GM23338 (cell line): Measurements from ENCODE around the gene SLC12A5. TPM values are rescaled to one million over a fixed set of nuclear protein-coding genes. Genes with fewer than 3 reads are reported as not detected.

Experiments
- ATAC-seq: fragments of 200-7000 bp; cut with Tn5 transposase; 3 replicates; pipeline ENCODE4 v1.9.1; 2020
- DNase-seq: peaks from one replicate; pipeline ENCODE4 v3.0.0-alpha.2; 2015; ENCODE audit warnings: low spot score
- H2AFZ ChIP-seq: fragments of 200-600 bp; sonication (generic); 2 replicates; pipeline ENCODE4 v1.8.0; 2016; ENCODE audit warnings: antibody characterized with exemption, mild to moderate bottlenecking, moderate library complexity
- H3F3A ChIP-seq: fragments of 200-600 bp; sonication (generic); replicated peaks from 2 replicates; pipeline ENCODE4 v1.8.0; 2017; ENCODE audit warnings: antibody characterized with exemption, mixed run types, low read depth
- H3K27ac ChIP-seq: fragments of 200-600 bp; sonication (generic); 2 replicates; pipeline ENCODE4 v1.6.1; 2016; ENCODE audit warnings: low read depth
- H3K27me3 ChIP-seq: fragments of 200-600 bp; sonication (generic); 2 replicates; pipeline ENCODE4 v1.8.0; 2016; ENCODE audit warnings: mild to moderate bottlenecking, mixed run types, moderate library complexity; ENCODE audit not compliant: insufficient read depth
- H3K36me3 ChIP-seq: fragments of 200-600 bp; sonication (generic); 2 replicates; pipeline ENCODE4 v1.8.0; 2016; ENCODE audit warnings: mild to moderate bottlenecking; ENCODE audit not compliant: insufficient read depth
- H3K4me1 ChIP-seq: fragments of 200-600 bp; sonication (generic); 2 replicates; pipeline ENCODE4 v1.8.0; 2016; ENCODE audit warnings: mild to moderate bottlenecking, moderate library complexity; ENCODE audit not compliant: insufficient read depth
- H3K4me2 ChIP-seq: fragments of 200-600 bp; sonication (generic); 2 replicates; pipeline ENCODE4 v1.7.1; 2017; ENCODE audit warnings: mixed run types
- H3K4me3 ChIP-seq: fragments of 200-600 bp; sonication (generic); 2 replicates; pipeline ENCODE4 v1.6.1; 2016; ENCODE audit warnings: mixed run types
- H3K79me2 ChIP-seq: fragments of 200-600 bp; sonication (generic); replicated peaks from 2 replicates; pipeline ENCODE4 v1.8.0; 2017; ENCODE audit warnings: mild to moderate bottlenecking; ENCODE audit not compliant: insufficient read depth
- H3K9me2 ChIP-seq: fragments of 200-600 bp; sonication (generic); 2 replicates; pipeline ENCODE4 v1.8.0; 2017; ENCODE audit not compliant: insufficient read depth
- H4K20me1 ChIP-seq: fragments of 200-600 bp; sonication (generic); replicated peaks from 2 replicates; pipeline ENCODE4 v1.8.0; 2017; ENCODE audit warnings: mild to moderate bottlenecking; ENCODE audit not compliant: insufficient read depth
- H3K27ac Mint-ChIP-seq: 2 replicates; pipeline ENCODE4 v1.8.0; 2020; ENCODE audit warnings: inconsistent platforms, mild to moderate bottlenecking, moderate library complexity, mixed read lengths
- H3K27me3 Mint-ChIP-seq: 3 replicates; pipeline ENCODE4 v1.8.0; 2022; ENCODE audit warnings: low read depth, mild to moderate bottlenecking, moderate library complexity, mixed read lengths, inconsistent platforms; ENCODE audit not compliant: insufficient read depth, poor library complexity
- H3K36me3 Mint-ChIP-seq: 3 replicates; pipeline ENCODE4 v1.8.0; 2021; ENCODE audit warnings: low read depth, mild to moderate bottlenecking, inconsistent platforms, moderate library complexity, mixed read lengths
- H3K4me1 Mint-ChIP-seq: 3 replicates; pipeline ENCODE4 v1.8.0; 2020; ENCODE audit warnings: mild to moderate bottlenecking, inconsistent platforms, mixed read lengths
- H3K4me3 Mint-ChIP-seq: 3 replicates; pipeline ENCODE4 v1.8.0; 2021; ENCODE audit warnings: moderate library complexity, mild to moderate bottlenecking, inconsistent platforms, mixed read lengths
- H3K9me3 Mint-ChIP-seq: 3 replicates; pipeline ENCODE4 v1.8.0; 2020; ENCODE audit warnings: moderate library complexity, mild to moderate bottlenecking, inconsistent platforms, mixed read lengths
- ETS1 ChIP-seq: IDR thresholded peaks from 2 replicates; pipeline ENCODE4 v1.6.1; 2016; ENCODE audit warnings: antibody characterized with exemption
- EZH2 ChIP-seq: fragments of 200-600 bp; sonication (generic); IDR thresholded peaks from one replicate; pipeline ENCODE4 v1.8.0; 2017; ENCODE audit warnings: antibody characterized with exemption, mild to moderate bottlenecking, low read depth; ENCODE audit not compliant: unreplicated experiment
- JUNB ChIP-seq: IDR thresholded peaks from one replicate; pipeline ENCODE4 v1.6.1; 2016; ENCODE audit warnings: antibody characterized with exemption; ENCODE audit not compliant: unreplicated experiment
- NANOG ChIP-seq: IDR thresholded peaks from 2 replicates; pipeline ENCODE4 v1.6.1; 2016; ENCODE audit warnings: antibody characterized with exemption, borderline replicate concordance
- POLR2AphosphoS5 ChIP-seq: IDR thresholded peaks from 2 replicates; pipeline ENCODE4 v1.6.1; 2016; ENCODE audit warnings: antibody characterized with exemption, low read depth
- REST ChIP-seq: IDR thresholded peaks from one replicate; pipeline ENCODE4 v1.6.1; 2018; ENCODE audit warnings: antibody characterized with exemption; ENCODE audit not compliant: unreplicated experiment
- STAT1 ChIP-seq: IDR thresholded peaks from one replicate; pipeline ENCODE4 v1.6.1; 2016; ENCODE audit warnings: antibody characterized with exemption; ENCODE audit not compliant: unreplicated experiment
- ZNF114 ChIP-seq: fragments of 250-450 bp; sonication (Bioruptor Pico); IDR thresholded peaks from 2 replicates; pipeline ENCODE4 v1.5.0; 2020; ENCODE audit warnings: mild to moderate bottlenecking, moderate library complexity
- ZNF331 ChIP-seq: fragments of 250-450 bp; sonication (Bioruptor Pico); IDR thresholded peaks from 2 replicates; pipeline ENCODE4 v1.5.0; 2020; ENCODE audit warnings: low read depth, mild to moderate bottlenecking, moderate library complexity
- ZNF462 ChIP-seq: fragments of 250-450 bp; sonication (Bioruptor Pico); IDR thresholded peaks from 2 replicates; pipeline ENCODE4 v1.5.0; 2020; ENCODE audit warnings: mild to moderate bottlenecking, moderate library complexity
- long read RNA-seq: library from polyadenylated mRNA; unstranded; transcript quantifications from one replicate; pipeline ENCODE4 v2.0.0, GENCODE V29; 2020; ENCODE audit not compliant: unreplicated experiment
- polyA plus RNA-seq: library from polyadenylated mRNA; unstranded; fragments of >200 nt; fragmentation: Nextera tagmentation; extraction: Ambion mirVana; gene quantifications from 2 replicates; pipeline ENCODE4 v1.2.1, GENCODE V29; 2016
- total RNA-seq: library from RNA; depleted of rRNA; stranded (reverse); fragments of >200 nt; shearing (Covaris generic); gene quantifications from 2 replicates; pipeline ENCODE4 v1.2.3, GENCODE V29; 2014; rRNA removed

The SLC12A5 gene
- total RNA-seq, result 0.35 and 3.5 TPM in 2 replicates
- polyA plus RNA-seq, result 8.4 and 9.8 TPM in 2 replicates
- long read RNA-seq, result 0 reads

- Histone ChIP-seq H3K9me2 (no peaks in the 10 kb centered on the region), H3F3A (peaks cover 4% of the 10 kb centered on the region), H3K27me3 (peaks cover 99% of the 10 kb centered on the region), H3K79me2 (no peaks in the 10 kb centered on the region), H3K4me2 (peak within 1 kb of the TSS; percentile 84), H3K4me1 (peaks cover 10% of the 10 kb centered on the region; the same call in 1 of the 2 replicates), H3K36me3 (no peaks in the 10 kb centered on the region), H2AFZ (no peak within 1 kb of the TSS), H4K20me1 (peaks cover 6% of the 10 kb centered on the region; the same call in 1 of the 2 replicates), H3K27ac (no peak within 1 kb of the TSS), H3K4me3 (peak within 1 kb of the TSS; percentile 50)
- TF ChIP-seq STAT1 (no peak), EZH2 (peak; percentile 49)
- H3K4me3 Mint-ChIP-seq, result peak within 1 kb of the TSS; percentile 64
- H3K27me3 Mint-ChIP-seq, result peaks cover 90% of the 10 kb centered on the region
- no peaks in the 10 kb centered on the region for H3K36me3 Mint-ChIP-seq
- DNase-seq (no peak), ATAC-seq (peak; percentile 11)
- no peaks in the 10 kb centered on the region for H3K9me3 Mint-ChIP-seq
- H3K27ac Mint-ChIP-seq, result no peak within 1 kb of the TSS
- peaks cover 2% of the 10 kb centered on the region; the same call in 2 of the 3 replicates for H3K4me1 Mint-ChIP-seq
Observed at GRCh38 chr20:46028772-46029371, at the start of gene SLC12A5. Gene SLC12A5 (plus strand): TSS chr20:46029215. CDS start chr20:46029345, 130 bp downstream.

GRCh38 chr20:45981261-45981660 is 47.8 kb upstream of the SLC12A5 start:
- Mint-ChIP-seq H3K27ac (no peak overlapping the region), H3K9me3 (no peaks in the 10 kb centered on the region), H3K4me3 (no peak overlapping the region), H3K36me3 (no peaks in the 10 kb centered on the region), H3K27me3 (peaks cover 3% of the 10 kb centered on the region), H3K4me1 (peaks cover 10% of the 10 kb centered on the region)
- Histone ChIP-seq H3K27me3 (no peaks in the 10 kb centered on the region), H3K36me3 (no peaks in the 10 kb centered on the region), H2AFZ (0 out of 2 replicates have a peak overlapping the region, but pooled peaks have one; percentile 14), H3K4me1 (peaks cover 9% of the 10 kb centered on the region), H3K27ac (no peak overlapping the region), H3F3A (no peaks in the 10 kb centered on the region), H4K20me1 (no peaks in the 10 kb centered on the region), H3K79me2 (no peaks in the 10 kb centered on the region), H3K4me2 (no peak overlapping the region), H3K9me2 (no peaks in the 10 kb centered on the region), H3K4me3 (no peak overlapping the region)
- DNase-seq (no peak), ATAC-seq (no peak)
- TF ChIP-seq JUNB, result no peak
- TF ChIP-seq STAT1, result no peak
- TF ChIP-seq ETS1, result no peak
- TF ChIP-seq ZNF114 (CRISPR knock-in tag), result no peak
- TF ChIP-seq POLR2AphosphoS5, result no peak
- TF ChIP-seq ZNF331 (CRISPR knock-in tag), result no peak
- no peak for TF ChIP-seq ZNF462 (CRISPR knock-in tag)
- TF ChIP-seq REST, result no peak
- no peak for TF ChIP-seq EZH2
- TF ChIP-seq NANOG, result no peak
